ENCODE results near the gene NKIRAS2. TPM values are rescaled to one million over a fixed set of nuclear protein-coding genes. Genes with fewer than 3 reads are reported as not detected.

NKIRAS2 gene
- total and polyA plus RNA-seq, 2 of the 13 experiments (the other 11 are each of a cell fraction or from before 2014, with no cell fraction given), result 27.9 to 42.0 TPM

GRCh38 chr17:42067371-42068091 is 47.6 kb downstream of the NKIRAS2 start (continued):
- TF ChIP-seq PRDM4 (CRISPR knock-in tag; IDR thresholded peaks at IDR 0.05; ENCODE audit: borderline replicate concordance), result no peak
- TF ChIP-seq REST (IDR thresholded peaks at IDR 0.05; ENCODE audit: borderline replicate concordance in 1 of 2, low read depth in 1 of 2, low read length in 2 of 2), result no peak
- no peak for TF ChIP-seq ZNF230 (CRISPR knock-in tag; IDR thresholded peaks at IDR 0.05)
- no peak for TF ChIP-seq PHB2 (IDR thresholded peaks at IDR 0.05; ENCODE audit: partially characterized antibody)
- TF ChIP-seq DPF2 (CRISPR knock-in tag; IDR thresholded peaks at IDR 0.05; ENCODE audit: borderline replicate concordance, low read depth), result no peak
- no peak for TF ChIP-seq ZNF790 (CRISPR knock-in tag; IDR thresholded peaks at IDR 0.05; ENCODE audit: borderline replicate concordance)
- TF ChIP-seq ZBTB44 (CRISPR knock-in tag; IDR thresholded peaks at IDR 0.05), result no peak
- TF ChIP-seq FLYWCH1 (CRISPR knock-in tag; IDR thresholded peaks at IDR 0.05), result no peak
- no peak for TF ChIP-seq ZFP82 (CRISPR knock-in tag; IDR thresholded peaks at IDR 0.05; ENCODE audit: borderline replicate concordance)
- TF ChIP-seq NFE2L1 (CRISPR knock-in tag; IDR thresholded peaks at IDR 0.05; ENCODE audit: borderline replicate concordance), result 0 out of 2 replicates have a peak, but pooled peaks have one; percentile 38
- no peak for TF ChIP-seq GATAD1 (CRISPR knock-in tag; IDR thresholded peaks at IDR 0.05)
- peak; percentile 18; the same call in 1 of the 2 replicates for TF ChIP-seq ZNF331 (CRISPR knock-in tag; IDR thresholded peaks at IDR 0.05)
- TF ChIP-seq ZNF142 (CRISPR knock-in tag; IDR thresholded peaks at IDR 0.05), result no peak
- TF ChIP-seq KAT8 (CRISPR knock-in tag; IDR thresholded peaks at IDR 0.05), result no peak
- TF ChIP-seq ZNF274 (CRISPR knock-in tag; IDR thresholded peaks at IDR 0.05), result peak; percentile 61; the same call in 1 of the 2 replicates

Measured in HepG2 (cell line).